ENCODE data around the gene FLRT2. TPM values are rescaled to one million over a fixed set of nuclear protein-coding genes. Genes with fewer than 3 reads are reported as not detected.

Gene FLRT2
- polyA plus RNA-seq, 3 donors = 0.01 TPM; not detected in 2

DNA sequence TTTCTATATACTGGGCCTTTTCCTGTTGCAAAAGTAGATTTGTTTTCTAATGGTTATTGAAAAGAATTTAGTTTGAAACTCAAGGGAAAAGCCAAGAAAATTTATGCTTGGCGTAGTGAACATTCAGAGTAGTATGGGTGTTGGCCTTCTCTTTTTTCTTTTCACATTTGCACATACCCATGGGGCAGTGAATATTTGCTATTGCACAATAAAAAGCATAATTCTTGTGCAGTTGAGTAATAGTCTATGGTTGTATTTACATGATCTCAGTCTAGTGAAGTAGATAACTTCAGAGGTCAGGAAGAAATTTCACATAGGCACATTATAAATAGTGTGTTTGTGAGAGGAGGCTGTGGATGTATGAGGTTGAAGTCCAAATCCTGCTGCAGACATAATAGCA, 158.1 kb downstream of the FLRT2 start:
- no peak overlapping the region for H3K4me3 ChIP-seq (replicated peaks in 1 of 3; ENCODE audit: low read depth in 2 of 3, low read length in 3 of 3)
- no peak overlapping the region for H3K9ac ChIP-seq (ENCODE audit: insufficient read depth, low read length, poor library complexity, severe bottlenecking)
- no CpG with 5 or more reads among the region's 1 CpG for WGBS (ENCODE audit: insufficient coverage)
- H3K27me3 ChIP-seq (ENCODE audit: control insufficient read depth in 2 of 2, insufficient read depth in 2 of 2, low read length in 2 of 2) = no peaks in the 10 kb centered on the region
- no peaks in the 10 kb centered on the region for H3K4me1 Mint-ChIP-seq
- no peaks in the 10 kb centered on the region for H3K79me2 ChIP-seq (ENCODE audit: insufficient read depth, low read length)
- no peaks in the 10 kb centered on the region for H3K36me3 ChIP-seq (replicated peaks in 1 of 2; ENCODE audit: control insufficient read depth in 1 of 2, insufficient read depth in 2 of 2, low read length in 2 of 2)
- no peak overlapping the region for H3K4me3 Mint-ChIP-seq
- H3K27ac ChIP-seq (ENCODE audit: low read depth in 1 of 2, low read length in 2 of 2) = no peak overlapping the region
- H3K4me2 ChIP-seq (replicated peaks; ENCODE audit: extremely low read depth, low read length, poor library complexity, severe bottlenecking) = no peak overlapping the region
- peaks cover 2 to 11% (median 5%) of the 10 kb centered on the region in 7 donors for H3K9me3 Mint-ChIP-seq
- no peaks in the 10 kb centered on the region for H3K4me1 ChIP-seq (ENCODE audit: control insufficient read depth in 1 of 2, insufficient read depth in 2 of 2, low read length in 2 of 2)
- H3K9me3 ChIP-seq (replicated peaks in 1 of 2; ENCODE audit: control insufficient read depth in 1 of 2, insufficient read depth in 1 of 2, low read length in 2 of 2) = no peaks in the 10 kb centered on the region
- no peaks in the 10 kb centered on the region for H4K20me1 ChIP-seq (ENCODE audit: insufficient read depth, low read length)
- H2AFZ ChIP-seq (ENCODE audit: insufficient read depth, low read depth, low read length, poor library complexity, severe bottlenecking) = no peak overlapping the region
- TF ChIP-seq, protein P1, sequence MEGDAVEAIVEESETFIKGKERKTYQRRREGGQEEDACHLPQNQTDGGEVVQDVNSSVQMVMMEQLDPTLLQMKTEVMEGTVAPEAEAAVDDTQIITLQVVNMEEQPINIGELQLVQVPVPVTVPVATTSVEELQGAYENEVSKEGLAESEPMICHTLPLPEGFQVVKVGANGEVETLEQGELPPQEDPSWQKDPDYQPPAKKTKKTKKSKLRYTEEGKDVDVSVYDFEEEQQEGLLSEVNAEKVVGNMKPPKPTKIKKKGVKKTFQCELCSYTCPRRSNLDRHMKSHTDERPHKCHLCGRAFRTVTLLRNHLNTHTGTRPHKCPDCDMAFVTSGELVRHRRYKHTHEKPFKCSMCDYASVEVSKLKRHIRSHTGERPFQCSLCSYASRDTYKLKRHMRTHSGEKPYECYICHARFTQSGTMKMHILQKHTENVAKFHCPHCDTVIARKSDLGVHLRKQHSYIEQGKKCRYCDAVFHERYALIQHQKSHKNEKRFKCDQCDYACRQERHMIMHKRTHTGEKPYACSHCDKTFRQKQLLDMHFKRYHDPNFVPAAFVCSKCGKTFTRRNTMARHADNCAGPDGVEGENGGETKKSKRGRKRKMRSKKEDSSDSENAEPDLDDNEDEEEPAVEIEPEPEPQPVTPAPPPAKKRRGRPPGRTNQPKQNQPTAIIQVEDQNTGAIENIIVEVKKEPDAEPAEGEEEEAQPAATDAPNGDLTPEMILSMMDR (IDR thresholded peaks at IDR 0.05) = no peak
- DNase-seq = no peak
- H3K27ac Mint-ChIP-seq = no peak overlapping the region
- intact Hi-C loops (cut with micrococcal nuclease) = no loop called here
- H3K36me3 Mint-ChIP-seq = peaks cover 0 to 2% of the 10 kb centered on the region in 2 donors
- H3K27me3 Mint-ChIP-seq (ENCODE audit: low read depth in 3 of 3) = no peaks in the 10 kb centered on the region

- intact Hi-C loops (cut with micrococcal nuclease) = no loop called here
- Mint-ChIP-seq H3K4me3 (no peak overlapping the region), H3K4me1 (no peaks in the 10 kb centered on the region), H3K27me3 (ENCODE audit: low read depth in 3 of 3) (peaks cover 0 to 1% (median 0%) of the 10 kb centered on the region in 3 donors), H3K27ac (no peak overlapping the region), H3K9me3 (peaks cover 1 to 9% (median 5%) of the 10 kb centered on the region in 7 donors), H3K36me3 (no peaks in the 10 kb centered on the region)
- Histone ChIP-seq H3K36me3 (replicated peaks in 1 of 2; ENCODE audit: control insufficient read depth in 1 of 2, insufficient read depth in 2 of 2, low read length in 2 of 2) (no peaks in the 10 kb centered on the region), H3K27ac (ENCODE audit: low read depth in 1 of 2, low read length in 2 of 2) (no peak overlapping the region), H3K4me1 (ENCODE audit: control insufficient read depth in 1 of 2, insufficient read depth in 2 of 2, low read length in 2 of 2) (no peaks in the 10 kb centered on the region), H4K20me1 (ENCODE audit: insufficient read depth, low read length) (no peaks in the 10 kb centered on the region), H3K4me2 (replicated peaks; ENCODE audit: extremely low read depth, low read length, poor library complexity, severe bottlenecking) (no peak overlapping the region), H3K9ac (ENCODE audit: insufficient read depth, low read length, poor library complexity, severe bottlenecking) (no peak overlapping the region), H2AFZ (ENCODE audit: insufficient read depth, low read depth, low read length, poor library complexity, severe bottlenecking) (no peak overlapping the region), H3K79me2 (ENCODE audit: insufficient read depth, low read length) (no peaks in the 10 kb centered on the region), H3K27me3 (ENCODE audit: control insufficient read depth in 2 of 2, insufficient read depth in 2 of 2, low read length in 2 of 2) (no peaks in the 10 kb centered on the region), H3K9me3 (replicated peaks in 1 of 2; ENCODE audit: control insufficient read depth in 1 of 2, insufficient read depth in 1 of 2, low read length in 2 of 2) (no peaks in the 10 kb centered on the region), H3K4me3 (replicated peaks in 1 of 3; ENCODE audit: low read depth in 2 of 3, low read length in 3 of 3) (no peak overlapping the region)
- no peak for DNase-seq
- WGBS (ENCODE audit: insufficient coverage) = no CpG with 5 or more reads among the region's 2 CpGs
- TF ChIP-seq, protein P1 (IDR thresholded peaks at IDR 0.05) = no peak
These were observed 165.4 kb downstream of the FLRT2 start for GRCh38 chr14:85695300-85695699.

Measured in CD14-positive monocyte (primary cell).